SH-SY5Y (cell line): ENCODE data around the gene IL17RC.

Source experiments
- GATA2 ChIP-seq: IDR thresholded peaks from 2 replicates; pipeline ENCODE4 v1.6.1; 2011; ENCODE audit warnings: mild to moderate bottlenecking, low read depth, low read length
- GATA3 ChIP-seq: IDR thresholded peaks from 2 replicates; pipeline ENCODE4 v1.6.1; 2011; ENCODE audit warnings: low read depth, mild to moderate bottlenecking, low read length, moderate library complexity

IL17RC gene

DNA sequence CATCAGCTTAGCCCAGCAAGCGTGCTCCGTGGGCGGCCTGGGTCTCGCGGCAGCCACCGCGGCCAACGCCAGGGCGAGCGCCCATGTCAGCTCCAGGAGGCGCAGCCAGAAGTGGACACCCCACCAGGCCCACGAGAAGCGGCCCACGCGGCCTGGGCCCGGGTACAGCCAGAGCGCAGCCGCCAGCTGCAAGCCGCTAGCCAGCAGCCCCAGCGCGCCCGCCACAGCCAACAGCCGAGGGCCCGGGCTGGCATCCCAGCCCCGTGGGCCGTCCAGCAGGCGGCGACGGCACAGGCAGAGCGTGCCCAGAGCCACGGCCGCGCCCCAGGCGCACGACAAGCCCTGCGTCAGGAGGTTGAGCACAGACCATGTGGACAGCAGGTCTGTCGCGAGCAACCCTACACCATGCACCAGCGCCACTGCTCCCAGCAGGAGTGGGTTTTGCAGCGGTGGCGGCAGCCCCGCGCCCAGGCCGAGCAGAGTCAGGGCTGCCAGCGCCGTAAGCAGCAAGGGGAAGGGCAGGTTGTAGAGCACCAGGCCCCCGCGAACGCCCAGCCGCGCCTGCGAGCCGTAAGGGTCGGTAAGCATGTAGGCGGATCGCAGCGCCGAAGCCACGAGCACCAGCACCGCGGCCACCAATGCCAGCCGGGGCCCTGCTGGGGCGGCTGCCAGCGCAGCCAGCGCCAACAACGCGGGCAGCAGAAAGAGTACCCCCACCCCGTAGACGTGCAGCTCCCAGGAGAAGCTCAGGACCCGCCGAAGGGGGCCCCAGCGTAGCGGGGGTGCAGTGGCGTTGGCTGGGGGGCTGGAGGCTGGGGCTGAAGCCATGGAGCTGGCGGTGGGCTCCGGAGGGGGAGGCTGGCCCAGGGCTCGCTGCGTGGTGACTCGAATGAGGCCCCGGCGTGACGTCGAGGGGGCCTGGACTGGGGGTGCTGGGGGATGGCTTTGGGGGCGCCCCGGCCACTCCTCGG lies 30.4 kb downstream of the IL17RC start:
- no peak for TF ChIP-seq GATA3
- TF ChIP-seq GATA2: no peak

DNA sequence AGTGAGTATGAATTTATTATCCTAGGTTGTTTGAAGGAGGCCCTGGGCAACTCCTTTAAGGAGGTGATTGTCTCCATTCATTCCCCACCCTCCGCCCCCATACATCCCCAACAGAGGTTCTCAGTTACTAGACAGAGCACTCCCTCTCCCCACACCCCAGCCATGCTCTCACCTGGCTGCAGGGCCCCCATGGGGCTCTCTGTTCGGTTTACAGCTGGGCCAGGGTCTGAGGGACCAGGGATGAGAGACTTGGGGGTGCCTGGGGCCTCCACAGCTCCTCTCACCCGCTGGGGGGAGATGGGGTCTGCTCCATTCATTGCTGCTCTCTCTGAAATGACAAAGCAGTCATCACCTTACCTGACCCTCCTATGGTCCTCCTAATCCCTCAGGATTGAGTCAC lies 31.7 kb downstream of the IL17RC start:
- TF ChIP-seq GATA3 (no peak), GATA2 (no peak)

GRCh38 chr3:9949115-9949514 lies 32.2 kb downstream of the IL17RC start:
- no peak for TF ChIP-seq GATA2
- TF ChIP-seq GATA3: no peak

GRCh38 chr3:9949626-9950025 lies 32.7 kb downstream of the IL17RC start:
- TF ChIP-seq GATA3 (no peak), GATA2 (no peak)

- TF ChIP-seq GATA3 (no peak), GATA2 (no peak)
These were observed 34.2 kb downstream of the IL17RC start for GRCh38 chr3:9951126-9951525.

GRCh38 chr3:9951598-9951961 lies 34.7 kb downstream of the IL17RC start:
- TF ChIP-seq GATA3: no peak
- TF ChIP-seq GATA2: no peak

- no peak for TF ChIP-seq GATA3
These were observed 35.3 kb downstream of the IL17RC start, which contains the start of gene PRRT3 for GRCh38 chr3:9951962-9952805. PRRT3 (minus strand) TSS chr3:9952408; CDS start chr3:9950115, 2,293 bp downstream.

- TF ChIP-seq GATA2 (peak; percentile 37; the same call in 1 of the 2 replicates), GATA3 (no peak)
These were observed 38.2 kb downstream of the IL17RC start for GRCh38 chr3:9955067-9955502.

- no peak for TF ChIP-seq GATA3
- no peak for TF ChIP-seq GATA2
These were observed 38.9 kb downstream of the IL17RC start for GRCh38 chr3:9955611-9956352.

DNA sequence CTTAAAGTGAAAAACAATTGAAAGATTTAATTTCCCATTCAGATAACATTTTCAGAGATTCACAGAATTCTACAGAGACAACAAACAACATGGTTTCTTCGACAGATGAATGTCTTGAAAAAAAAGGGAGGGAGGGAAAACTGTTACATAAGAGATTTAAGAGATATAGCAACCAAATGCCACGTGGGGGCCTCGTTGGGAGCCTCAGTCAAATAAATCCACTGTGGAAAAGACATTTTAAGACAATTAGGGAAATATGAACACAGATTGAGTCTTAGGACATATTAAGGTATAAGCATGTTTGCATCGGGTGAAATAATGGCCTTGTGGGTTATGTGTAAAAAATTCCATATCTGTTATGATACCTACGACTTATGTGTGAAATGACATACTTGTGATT lies 40.3 kb downstream of the IL17RC start:
- TF ChIP-seq GATA2: no peak
- no peak for TF ChIP-seq GATA3

GRCh38 chr3:9965200-9965875 lies 48.4 kb downstream of the IL17RC start:
- no peak for TF ChIP-seq GATA3

DNA sequence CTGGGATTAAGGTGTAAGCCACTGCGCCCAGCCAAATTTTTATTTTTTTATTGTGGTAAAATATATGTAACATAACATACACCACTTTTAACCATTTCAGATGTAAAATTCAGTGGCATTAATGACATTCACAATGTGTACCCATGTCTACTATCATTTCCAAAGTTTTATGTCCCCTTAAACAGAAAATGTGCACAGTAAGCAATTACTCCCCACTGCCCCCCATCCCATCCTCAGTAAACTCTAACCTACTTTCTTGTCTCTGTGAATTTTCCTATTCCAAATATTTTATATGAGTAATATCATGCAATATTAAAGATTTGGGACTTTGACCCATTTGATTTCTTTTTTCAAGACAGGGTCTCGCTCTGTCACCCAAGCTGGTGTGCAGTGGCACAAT lies 49.9 kb downstream of the IL17RC start:
- TF ChIP-seq GATA3: no peak
- TF ChIP-seq GATA2: no peak

DNA sequence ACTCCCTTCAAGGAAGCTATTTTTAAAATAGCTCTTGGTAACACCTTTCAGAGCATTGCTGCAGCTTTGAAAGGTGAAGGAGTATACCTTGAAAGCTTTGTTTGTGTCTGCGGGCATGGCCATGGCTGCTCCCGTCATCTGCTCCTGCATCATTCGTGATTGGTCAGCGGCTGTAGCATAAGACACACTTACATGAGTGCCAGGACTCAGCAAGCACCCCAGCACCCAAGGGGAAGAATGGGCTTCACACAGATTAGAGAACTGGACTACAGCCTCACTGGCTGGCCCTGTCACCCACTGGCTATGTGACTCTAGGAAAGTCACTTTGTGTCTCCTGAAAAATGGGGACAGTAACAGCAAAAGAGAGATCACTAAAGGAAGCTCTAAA lies 52.7 kb downstream of the IL17RC start:
- TF ChIP-seq GATA2 (no peak), GATA3 (no peak)
